Left colon (tissue), 2 donors: Measurements from ENCODE around the gene PANK4. TPM values are rescaled to one million over a fixed set of nuclear protein-coding genes. Genes with fewer than 3 reads are reported as not detected.
"Not testable (repeated sequence)": the region's sequence is repeated elsewhere in the genome, so short reads cannot be mapped to it uniquely, and the experiment has no call there.

Source experiments
- ATAC-seq: fragments of 200-7000 bp; cut with Tn5 transposase; one replicate; pipeline ENCODE4 v1.9.1; 2020; ENCODE audit warnings: mild to moderate bottlenecking, moderate library complexity
- DNase-seq, 2 donors: peaks; one replicate each; pipeline ENCODE4 v3.0.0-alpha.2; 2020
- intact Hi-C, 2 donors: fragments of 100-400 bp; cut with DNase I in 1 of 2; cut with micrococcal nuclease in 1 of 2; formaldehyde crosslinking; loops; one replicate each; pipeline versions ENCODE4 v1.11.2 to v1.14.0; 2022; cut with DNase I, micrococcal nuclease
- total RNA-seq, 2 donors: library from RNA; stranded (reverse); fragmentation: NEBNext Ultra II Directional; extraction: Animal tissue kit (Norgen Biotek cat#: 25700); gene quantifications; one replicate each; pipeline ENCODE4 v1.2.1, GENCODE V29; 2021
- donor health status: DM: no; HTN: no; CAD: no.
- donor health status: DM: yes; HTN: yes; CAD: no.

Gene PANK4
- total RNA-seq, 2 donors from 2014 or later = 29.4 to 32.6 TPM

- intact Hi-C loops = no loop called here
- DNase-seq (no peak), ATAC-seq (no peak)
Measured at GRCh38 chr1:2560299-2561073, 34.1 kb upstream of the PANK4 start.

DNA sequence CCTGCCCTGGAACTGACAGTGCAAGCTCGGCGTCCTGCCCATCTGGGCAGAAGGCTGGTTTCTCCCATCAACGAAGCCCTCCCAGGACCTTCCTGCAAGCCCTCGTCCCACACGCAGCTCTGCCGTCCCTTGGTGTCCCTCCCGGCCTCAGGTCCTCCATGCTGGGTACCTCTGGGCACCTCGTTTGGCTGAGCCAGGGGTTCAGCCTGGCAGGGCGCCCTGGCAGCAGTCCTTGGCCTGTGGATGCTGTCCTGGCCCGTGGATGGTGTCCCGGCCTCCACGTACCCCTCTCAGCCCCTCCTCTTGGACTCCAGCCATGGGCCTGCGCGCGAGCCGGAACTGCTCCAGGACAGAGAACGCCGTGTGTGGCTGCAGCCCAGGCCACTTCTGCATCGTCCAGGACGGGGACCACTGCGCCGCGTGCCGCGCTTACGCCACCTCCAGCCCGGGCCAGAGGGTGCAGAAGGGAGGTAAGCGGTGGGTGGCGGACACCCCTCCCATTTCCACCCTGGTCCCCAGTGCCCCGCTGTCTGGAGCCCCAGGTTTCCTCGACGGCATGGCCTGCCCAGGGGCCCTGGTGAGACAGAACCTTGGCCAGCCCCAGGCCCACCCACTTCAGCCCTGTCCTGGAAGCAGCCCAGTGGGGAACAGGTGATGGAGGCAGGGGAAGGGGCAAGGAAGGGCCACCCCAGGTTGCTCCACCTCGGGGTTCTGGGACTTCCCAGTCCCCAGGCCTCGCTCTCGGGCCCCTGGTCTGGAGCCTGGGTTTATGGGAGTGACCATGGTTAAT, 33.3 kb upstream of the PANK4 start:
- intact Hi-C loops = no loop called here
- ATAC-seq (no peak), DNase-seq (no peak)

DNA sequence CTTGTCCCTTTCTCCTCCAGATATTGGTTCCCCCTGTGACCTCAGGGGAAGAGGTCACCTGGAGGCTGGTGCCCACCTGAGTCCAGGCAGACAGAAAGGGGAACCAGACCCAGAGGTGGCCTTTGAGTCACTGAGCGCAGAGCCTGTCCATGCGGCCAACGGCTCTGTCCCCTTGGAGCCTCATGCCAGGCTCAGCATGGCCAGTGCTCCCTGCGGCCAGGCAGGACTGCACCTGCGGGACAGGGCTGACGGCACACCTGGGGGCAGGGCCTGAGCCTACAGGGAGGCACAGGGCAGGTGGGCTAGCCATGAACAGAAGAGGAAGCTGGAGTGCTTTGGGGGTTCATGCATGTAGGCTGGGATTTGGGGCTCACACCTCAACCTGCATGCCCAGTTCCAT, 32.5 kb upstream of the PANK4 start:
- no peak for ATAC-seq

DNA sequence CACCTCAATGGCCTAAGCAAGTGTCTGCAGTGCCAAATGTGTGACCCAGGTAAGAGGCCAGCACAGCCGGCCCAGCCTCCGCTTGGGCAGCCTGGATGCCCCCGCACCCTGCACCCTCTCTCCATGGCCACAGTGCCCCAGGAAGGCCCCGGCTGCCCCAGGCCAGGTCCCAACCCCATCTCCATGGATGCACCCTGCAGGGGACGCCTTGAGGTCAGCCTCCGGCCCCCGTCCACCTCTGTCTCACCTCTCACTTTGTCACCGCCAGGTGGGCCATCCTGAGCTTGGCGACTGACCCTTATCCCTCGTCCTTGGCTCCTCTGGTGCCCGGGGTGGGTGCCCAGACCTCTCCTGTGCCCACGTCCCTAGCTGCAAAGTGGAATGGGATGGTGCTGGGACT, 32.0 kb upstream of the PANK4 start:
- no peak for ATAC-seq
- intact Hi-C loops = no loop called here
- no peak for DNase-seq

More for the DNA sequence above, 32.5 kb upstream of the PANK4 start:
- intact Hi-C loops = no loop called here
- DNase-seq = no peak

GRCh38 chr1:2557482-2558400, 31.3 kb upstream of the PANK4 start:
- intact Hi-C loops = no loop called here
- peak; percentile 59 for ATAC-seq
- DNase-seq = peak; percentile 78 to 86

- ATAC-seq = peak; percentile 66
- peak; percentile 82 to 84 for DNase-seq
- intact Hi-C loops = no loop called here
Measured at GRCh38 chr1:2556678-2557481, 30.5 kb upstream of the PANK4 start.

DNA sequence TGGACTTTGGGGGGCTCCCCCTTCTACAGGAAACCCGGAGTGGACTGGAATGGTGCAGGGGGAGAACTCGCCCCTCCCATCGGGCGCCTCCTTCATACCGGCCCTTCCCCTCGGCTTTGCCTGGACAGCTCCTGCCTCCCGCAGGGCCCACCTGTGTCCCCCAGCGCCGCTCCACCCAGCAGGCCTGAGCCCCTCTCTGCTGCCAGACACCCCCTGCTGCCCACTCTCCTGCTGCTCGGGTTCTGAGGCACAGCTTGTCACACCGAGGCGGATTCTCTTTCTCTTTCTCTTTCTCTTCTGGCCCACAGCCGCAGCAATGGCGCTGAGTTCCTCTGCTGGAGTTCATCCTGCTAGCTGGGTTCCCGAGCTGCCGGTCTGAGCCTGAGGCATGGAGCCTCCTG, 29.9 kb upstream of the PANK4 start, which contains the start of gene TNFRSF14:
Gene TNFRSF14, plus strand, starts transcription at position 95 of the 401 bp plus-strand sequence. Its CDS starts 294 bp downstream, at position 389.
- intact Hi-C loops = no loop called here
- DNase-seq (peak; percentile 65 to 75), ATAC-seq (peak; percentile 49)

DNA sequence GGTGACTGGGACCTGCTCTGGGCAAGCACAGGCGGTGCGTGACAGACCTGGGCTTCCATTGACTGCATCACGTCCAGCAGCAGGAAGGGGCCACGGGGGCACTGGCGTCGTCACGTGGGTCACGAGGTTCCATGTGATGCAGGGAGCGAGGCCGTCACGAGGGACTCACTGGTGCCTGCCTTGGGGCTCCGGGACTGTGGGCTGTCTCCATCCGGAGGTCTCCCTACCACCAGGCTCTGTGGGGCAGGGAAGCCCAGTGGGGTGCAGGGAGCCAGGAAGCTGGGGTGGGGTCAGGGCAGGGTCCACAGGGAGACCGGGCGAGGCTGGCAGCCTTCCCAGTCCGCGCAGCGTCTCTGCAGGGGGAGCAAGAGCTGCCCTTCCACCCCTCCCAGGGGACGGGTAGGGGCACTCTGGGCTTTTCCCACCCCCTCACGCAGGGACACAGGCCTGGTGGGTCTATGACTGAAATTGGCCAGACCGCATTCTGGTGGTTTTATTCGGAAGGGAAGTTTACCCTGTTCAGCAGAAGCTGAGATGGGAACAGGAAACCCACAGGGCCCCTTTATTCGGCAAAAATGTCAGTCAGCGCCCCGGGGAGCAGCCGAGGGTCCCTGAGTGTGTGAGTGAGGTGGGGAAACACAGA, 29.4 kb upstream of the PANK4 start:
- DNase-seq (peak; percentile 91 to 92), ATAC-seq (peak; percentile 61)
- intact Hi-C loops = no loop called here

DNA sequence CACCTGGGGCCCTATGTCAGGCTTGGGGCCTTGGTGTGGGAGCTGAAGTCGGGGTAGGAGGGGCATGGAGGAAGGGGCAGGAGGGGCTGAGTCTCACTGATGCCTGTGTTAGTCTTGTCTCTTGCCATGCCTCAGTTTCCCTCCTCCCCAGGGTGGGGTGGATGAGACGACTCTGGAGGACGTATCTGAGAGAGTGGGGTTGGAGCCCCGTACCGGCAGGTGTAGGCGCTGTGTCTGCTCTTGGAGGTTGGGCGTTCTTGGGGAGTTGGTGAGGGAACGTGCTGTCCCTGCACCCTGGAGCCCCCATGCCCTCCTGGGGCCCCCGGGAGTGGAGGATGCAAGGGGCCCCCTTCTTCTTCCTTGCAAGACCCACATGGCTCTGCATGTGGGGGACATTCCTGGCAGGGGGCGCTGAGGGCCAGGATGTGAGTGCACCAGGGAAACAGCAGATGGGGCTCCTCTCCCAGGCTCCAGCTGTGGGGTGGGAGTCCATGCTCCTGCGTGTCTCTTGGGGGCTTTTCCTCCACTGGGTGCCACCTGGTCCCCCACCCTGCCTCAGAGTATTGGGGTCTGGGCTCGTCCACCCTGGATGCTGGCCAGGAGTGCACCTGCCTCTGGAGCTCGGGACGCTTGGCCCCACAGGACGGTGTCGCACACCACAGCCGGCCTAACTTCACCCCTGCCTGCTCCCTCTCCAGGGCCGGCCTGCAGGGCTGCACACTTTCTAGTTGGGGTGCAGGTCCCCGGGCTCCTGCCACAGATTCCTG, 28.4 kb upstream of the PANK4 start:
- intact Hi-C loops = no loop called here
- peak; percentile 7 for ATAC-seq
- peak in 1 of 2 donors; percentile 64 for DNase-seq

DNA sequence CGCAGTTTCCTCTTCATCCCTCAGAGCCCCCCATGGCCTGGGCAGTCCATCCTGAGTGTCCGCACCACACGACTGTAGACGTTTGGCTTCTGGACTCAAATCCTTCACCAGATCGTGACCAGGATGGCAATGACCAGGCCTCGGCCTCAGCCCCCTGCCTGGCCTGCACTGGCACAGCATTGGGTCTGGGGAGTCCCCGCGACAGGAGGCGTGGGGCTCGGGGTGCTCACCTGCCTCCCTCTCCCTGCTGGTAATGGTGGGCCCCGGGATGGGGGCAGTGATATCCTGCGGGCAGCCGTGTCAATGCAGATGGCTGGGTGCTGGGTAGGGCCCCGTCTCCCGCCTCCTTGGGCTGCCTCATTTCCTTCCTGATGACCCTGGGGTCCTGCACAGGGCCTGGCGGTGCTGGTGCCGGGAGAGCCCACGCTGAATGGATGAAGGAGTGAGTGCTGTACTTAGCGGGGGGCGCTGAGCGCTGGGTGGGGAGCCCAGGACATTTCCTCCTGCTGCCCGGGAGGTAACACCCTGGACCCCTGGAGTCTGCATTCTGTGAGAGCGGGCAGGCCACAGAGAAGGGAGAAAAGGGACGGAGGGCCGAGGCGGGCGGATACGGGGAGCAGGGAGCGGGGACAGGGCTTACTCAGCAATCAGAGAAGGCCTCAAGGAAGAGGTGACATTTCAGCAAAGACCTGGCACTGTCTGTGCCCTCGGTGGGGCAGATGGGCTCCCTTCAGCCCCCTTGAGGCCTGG, 27.6 kb upstream of the PANK4 start:
- no peak for ATAC-seq
- no peak for DNase-seq
- intact Hi-C loops = no loop called here

DNA sequence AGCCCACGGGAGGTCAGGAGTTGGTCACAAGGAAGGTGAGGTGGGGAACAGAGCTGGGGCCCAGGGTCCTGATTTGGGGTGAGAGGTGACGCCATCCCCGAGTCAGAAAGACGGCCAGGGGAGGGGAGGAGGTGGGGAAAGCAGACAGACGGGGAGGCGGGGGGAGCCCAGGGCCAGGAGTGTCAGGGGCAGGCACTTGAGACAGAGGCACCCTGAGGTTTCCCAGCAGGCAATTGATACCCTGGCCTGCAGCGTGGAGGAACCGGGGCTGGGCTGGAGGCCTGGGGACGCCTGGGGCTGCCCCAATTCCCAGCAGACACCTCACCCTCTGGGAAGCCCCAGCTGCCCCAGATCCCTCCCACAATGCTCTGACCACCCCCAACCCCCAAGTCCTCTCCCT, 26.7 kb upstream of the PANK4 start:
- ATAC-seq, intact Hi-C loops, DNase-seq: not testable (repeated sequence)

- no peak for ATAC-seq
- intact Hi-C loops = no loop called here
- DNase-seq = no peak
Measured at GRCh38 chr1:2552189-2552588, 25.8 kb upstream of the PANK4 start.

GRCh38 chr1:2551544-2551943, 25.1 kb upstream of the PANK4 start:
- intact Hi-C loops, DNase-seq, ATAC-seq: not testable (repeated sequence)

DNA sequence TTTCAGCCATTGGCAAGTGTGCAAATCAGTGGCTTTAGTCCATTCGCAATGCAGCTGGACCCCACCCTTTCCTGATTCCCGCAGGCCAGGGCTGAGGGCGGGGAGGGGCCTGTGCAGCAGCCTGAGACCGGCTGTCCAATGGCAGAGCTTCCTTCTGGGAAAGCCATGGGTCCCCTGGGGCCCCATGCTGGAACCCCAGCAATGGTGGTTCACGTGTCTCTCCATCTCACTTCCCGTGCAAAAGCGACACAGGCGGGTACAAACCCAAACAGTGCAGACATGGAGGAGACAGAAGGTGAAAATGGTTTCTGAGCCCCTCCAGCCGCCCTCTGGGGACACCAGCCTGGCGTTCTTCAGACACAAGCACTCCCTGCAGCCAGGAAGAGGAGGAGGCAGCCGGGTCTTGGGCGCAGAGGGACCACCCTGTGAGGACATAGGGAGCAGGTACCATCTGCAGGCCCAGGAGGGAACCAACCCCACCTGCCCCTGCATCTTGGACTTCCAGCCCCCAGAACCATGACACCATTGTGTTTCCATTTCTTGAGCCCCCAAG, 24.0 kb upstream of the PANK4 start:
- intact Hi-C loops, DNase-seq: not testable (repeated sequence)
- ATAC-seq = peak; percentile 7

- DNase-seq, ATAC-seq: not testable (repeated sequence)
- intact Hi-C loops = loop anchor here in 1 of 2 donors (2.0 kb wide), 1 partner anchor 135 kb away; no protein-coding TSS in a partner anchor
Measured at GRCh38 chr1:2549367-2550029, 23.1 kb upstream of the PANK4 start.
